Inflammatory macrophage treated with lipopolysaccharide for 4 hours (primary cell): ENCODE results near the gene KDELR1.
"Not testable (repeated sequence)": the region's sequence is repeated elsewhere in the genome, so short reads cannot be mapped to it uniquely, and the experiment has no call there.

Source experiments
- DNase-seq: peaks from one replicate; pipeline ENCODE4 v3.0.0-alpha.2; 2020

KDELR1 gene

DNA sequence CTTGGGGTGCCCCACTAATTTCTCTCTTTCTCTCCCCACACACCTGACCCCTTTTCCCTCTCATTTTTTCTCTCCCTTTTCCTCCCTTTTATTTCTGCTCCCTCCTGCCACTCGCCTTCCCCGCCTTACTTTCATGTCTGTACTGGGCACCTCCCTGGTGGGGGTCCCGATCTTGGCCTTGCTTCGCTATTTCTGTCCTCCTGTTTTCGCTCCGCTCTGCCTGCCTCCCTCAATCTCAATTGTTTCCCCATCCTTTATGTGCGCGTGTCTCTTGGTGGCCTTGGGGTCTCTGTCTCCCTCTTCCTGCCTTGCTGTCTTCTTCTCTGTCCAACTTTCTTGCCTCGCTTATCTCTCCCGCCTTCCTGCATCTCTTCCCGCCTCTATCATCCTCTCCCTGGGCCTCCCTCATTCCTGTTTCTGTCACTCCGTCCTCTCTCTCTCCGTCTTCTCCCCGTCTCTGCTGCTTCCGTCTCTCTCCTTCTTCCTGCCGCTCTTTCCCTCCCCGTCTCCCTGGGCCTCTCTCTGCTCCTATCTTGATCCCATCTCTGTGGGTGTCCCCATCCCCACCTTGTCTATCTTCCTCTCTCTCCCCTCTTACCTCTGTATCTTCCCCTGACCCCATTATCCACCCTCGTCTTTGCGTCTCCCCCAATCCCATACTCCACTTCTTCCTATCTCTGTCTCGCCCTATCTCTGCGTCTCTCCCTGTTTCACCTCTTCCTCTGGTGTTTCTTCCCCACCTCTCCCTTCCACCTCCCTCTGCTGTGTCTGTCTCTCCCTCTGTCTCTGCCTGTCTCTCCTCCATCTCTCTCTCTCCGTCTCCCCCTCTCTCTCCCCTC is 6.1 kb upstream of the KDELR1 start:
- DNase-seq = no peak

DNA sequence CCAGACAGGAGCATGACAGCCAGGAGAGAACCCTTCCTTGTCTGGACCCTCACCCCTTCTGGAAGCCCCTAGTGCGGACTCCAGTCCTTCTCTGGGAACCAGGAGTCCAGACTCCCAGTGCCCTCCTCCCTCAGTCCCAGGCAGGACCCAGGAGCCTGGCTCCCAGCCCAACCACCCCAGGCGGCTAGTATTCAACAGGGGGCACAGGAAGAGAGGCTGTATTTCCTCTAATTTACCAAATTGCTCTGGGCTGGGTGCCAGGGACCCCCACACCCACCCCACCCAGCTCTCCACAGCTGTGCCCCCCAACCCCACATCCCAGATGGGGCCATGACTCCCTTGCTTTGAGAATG is 5.4 kb upstream of the KDELR1 start:
- no peak for DNase-seq

DNA sequence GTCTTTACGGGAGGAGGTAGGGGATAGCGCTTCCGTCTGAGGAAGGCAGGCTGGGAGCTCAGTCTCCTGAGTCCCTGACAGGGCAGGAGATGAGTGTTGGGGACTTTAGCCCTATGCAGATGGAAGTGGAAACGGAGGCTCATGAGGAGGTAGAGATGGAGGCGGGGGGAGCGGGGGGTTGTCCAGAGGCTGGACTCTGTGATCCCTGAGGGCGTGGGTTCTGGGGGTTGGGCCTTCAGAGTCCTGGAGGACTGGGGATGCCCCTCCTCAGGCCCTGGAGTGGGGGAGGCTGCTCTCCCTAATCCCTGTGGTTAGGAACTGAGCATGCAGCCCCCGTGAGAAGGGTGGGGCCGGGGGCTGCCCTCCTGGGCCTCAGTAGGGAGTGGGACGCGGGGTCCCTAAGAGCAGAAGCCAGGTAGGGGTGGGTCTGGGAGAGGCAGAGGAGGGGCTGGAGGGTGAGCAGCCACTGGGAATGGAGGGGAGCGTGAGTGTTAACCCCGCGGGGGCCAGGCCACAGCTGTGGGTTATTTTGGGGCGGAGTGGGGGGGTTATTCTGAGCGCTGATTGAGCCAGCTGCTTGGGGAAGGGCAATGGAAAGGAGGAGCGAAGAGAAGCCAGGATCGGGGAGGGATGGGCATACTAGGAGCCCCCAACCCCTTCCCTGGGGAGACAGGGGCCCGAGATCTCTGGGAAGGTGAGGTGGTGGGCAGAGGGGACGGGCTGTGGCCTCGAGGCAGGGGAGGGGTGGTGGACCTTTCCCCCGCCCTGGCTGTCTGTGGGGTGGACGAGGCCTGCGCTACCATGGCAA is 4.9 kb upstream of the KDELR1 start:
- no peak for DNase-seq

DNA sequence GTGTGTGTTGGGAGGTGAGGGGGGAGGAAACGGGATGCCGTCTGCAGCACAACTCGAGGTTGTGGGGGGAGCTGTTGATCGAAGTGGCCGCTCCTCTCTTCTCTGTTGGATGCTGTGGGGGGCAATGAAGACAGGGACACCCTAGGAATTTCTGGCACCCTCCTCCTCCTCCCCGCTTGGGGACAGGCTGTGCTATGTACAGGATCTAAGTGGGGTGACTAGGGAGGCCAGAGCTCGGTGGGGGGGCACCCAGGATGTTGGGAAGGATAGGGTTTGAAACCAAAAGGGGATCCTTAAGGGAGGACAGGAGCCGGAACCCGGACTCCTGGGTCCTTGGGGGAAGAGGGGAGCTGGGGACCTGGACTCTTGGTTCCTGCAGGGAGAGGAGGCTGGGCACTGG is 4.1 kb upstream of the KDELR1 start:
- no peak for DNase-seq

DNA sequence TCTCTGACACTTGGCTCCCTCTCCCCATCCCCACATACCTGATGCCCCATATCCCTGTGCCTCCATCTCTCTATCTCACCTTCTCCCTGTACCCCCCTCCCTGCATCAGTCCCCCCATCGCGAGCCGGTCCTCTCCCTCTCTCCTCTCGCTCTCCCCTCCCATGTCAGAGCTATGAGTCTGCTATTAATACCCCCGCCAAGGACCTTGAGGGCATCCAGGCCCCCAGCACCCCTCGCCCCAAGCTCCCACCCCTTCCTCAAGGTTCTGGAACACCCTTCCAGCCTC is 3.8 kb upstream of the KDELR1 start:
- DNase-seq = no peak

DNA sequence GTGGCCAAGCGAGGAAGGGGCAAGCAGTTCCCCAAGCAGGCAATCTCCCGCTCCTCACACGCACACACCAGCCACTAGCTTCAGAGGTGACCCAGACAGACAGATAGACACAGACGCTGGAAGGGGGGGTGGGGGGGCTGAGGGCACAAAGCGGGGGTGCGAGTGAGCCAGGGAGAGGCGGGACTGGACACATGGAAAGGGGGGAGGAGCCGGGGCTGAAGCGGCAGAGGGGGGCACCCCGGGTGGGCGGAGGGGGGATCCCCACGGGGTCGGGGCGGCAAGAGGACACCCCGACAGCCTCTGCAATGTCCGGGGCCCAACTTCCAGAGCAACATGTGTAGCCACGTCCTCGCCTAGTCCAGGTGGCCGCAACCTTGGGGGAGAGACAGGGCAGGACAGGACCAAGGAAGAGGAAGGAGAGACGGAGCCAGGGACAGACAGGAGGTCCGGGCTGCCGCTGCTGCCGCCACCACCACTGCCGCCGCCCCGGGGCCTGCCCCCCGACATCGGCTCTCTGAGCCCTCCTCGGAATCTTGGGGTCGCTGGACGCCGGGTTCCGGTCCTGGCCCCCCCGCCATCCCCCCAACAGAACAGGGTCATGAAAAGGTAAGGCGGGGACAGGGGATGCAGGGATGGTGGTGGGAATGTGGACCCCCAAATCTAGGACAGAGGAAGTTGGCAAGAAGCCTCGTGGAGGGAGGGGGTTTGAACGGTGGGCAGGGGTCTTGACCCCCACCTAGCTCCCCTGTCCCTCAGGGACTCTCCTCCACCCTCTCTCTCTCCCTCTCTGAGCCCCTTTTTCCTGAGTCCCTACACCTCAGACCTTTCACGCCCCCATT is 3.2 kb upstream of the KDELR1 start:
- DNase-seq = no peak

DNA sequence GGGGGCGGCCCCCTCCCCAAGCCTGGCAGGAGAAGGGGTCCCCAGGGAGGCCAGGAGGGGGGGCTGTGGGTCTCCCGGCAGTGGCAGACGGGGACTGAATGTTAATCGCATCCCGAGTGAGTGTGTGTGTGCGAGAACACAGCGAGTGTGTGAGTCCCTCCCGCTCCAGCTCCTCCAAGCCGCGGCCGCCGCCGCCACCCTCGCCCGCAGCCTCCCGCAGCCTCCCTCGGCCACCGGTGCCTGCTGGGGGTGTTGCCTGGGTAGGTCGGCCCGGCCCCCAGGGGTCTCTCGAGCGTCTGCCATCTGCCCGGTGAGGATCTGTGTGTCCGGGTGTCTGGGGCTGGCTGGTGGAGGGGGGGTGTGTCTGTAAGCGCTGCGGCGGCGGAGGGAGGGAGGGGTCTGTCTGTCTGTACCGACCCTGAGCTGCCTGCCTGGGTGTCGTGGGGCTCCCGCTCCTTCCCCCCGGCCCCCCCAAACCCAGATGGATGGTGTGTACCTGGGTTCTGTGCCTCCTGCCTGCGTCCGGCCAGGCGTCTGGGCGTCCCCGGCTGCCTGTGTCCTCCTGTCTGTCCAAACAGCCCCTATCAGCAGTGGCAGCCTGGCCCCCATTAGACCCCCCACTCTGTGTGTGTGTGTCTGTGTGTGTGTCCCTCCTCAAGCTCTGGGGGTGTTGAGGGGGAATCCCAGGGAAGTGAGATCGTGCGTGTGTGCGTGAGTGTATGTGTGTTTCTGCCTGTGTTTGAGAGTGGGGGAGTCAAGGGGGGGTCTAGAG is 2.4 kb upstream of the KDELR1 start, which contains the start of gene GRIN2D:
GRIN2D (plus strand) TSS at position 110 of the 772 bp plus-strand sequence. CDS start 4,725 bp downstream, outside the sequence.
- no peak for DNase-seq

DNA sequence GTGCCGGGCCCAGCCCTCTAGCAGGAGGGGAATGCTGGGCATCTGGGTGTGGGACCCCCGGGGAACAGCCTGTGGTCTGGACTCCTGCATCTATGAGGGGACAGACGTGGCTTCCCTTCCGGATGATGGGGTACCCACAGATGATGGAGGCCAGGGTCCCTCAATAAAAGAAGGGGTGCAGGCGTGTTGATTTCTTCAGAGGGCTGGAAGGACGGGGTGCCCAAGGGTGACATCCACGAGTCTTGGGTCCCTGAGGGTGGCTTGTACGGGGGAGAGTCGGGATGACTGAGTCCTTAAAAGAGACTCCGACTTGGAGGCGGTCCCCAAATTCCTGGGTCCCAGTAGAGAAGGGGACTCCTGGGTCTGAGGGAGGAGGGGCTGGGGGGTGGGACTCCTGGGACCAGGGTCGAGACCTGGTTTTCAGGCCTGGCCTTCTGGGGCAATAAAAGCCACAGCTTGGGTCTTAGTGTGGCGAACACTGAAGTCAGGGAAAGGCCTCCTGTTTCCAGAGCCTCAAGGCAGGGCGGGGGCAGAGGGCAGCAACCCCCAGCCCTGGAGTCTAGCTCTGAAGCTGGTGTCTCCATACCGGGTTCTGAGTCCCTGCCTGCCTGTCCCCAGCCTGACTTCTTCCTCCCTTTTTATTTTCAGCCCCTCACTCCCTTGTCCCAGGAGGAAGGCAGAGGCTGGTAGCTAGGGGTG is 1.7 kb upstream of the KDELR1 start:
- DNase-seq = no peak

DNA sequence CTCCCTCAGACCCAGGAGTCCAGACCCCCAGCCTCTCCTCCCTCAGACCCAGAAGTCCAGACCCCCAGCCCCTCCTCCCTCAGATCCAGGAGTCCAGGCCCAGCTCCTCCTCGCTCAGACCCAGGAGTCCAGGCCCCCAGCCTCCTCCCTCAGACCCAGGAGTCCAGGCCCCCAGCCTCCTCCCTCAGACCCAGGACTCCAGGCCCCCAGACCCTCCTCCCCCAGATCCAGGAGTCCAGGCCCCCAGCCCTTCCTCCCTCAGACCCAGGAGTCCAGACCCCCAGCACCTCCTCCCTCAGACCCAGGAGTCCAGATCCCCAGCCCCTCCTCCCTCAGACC is 624 bp upstream of the KDELR1 start:
- DNase-seq = not testable (repeated sequence)

DNA sequence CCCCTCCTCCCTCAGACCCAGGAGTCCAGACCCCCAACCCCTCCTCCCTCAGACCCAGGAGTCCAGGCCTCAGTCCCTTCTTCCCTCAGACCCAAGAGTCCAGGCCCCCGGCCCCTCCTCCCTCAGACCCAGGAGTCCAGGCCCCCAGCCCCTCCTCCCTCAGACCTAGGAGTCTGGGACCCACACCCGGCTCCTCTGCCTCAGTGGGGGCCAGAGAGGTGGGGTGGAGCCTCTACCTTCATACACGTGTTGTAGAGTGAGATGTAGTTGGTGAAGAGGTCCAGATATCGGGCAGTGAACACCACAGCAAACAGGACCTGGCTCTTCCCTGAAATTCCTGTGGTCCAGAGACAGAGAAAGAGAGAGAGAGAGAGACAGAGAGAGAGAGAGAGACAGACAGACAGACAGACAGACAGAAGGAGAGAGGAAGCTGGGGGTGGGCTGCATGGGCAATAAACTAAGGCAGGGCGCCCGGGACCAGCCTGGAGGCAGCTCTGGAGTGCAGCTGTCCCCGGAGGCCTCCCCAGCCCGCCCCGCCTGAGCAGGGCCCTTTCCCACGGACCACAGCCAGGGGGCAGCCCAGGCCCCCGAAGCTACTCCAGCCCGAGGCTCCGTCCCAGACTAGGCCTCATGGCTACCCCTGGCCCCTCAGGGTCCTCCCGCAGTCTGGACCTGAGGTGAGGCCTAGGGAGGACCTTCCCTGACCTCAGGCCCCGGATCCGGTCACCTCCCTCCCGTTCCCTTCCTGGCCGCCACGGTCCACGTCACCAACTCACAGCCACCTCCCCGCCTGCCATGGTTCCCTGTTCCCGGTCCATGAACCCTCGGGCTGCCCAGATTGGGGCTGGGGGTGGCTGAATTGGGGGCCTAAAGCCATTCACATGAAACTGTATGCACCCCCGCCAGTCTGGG is 907 bp downstream of the KDELR1 start:
- DNase-seq = peak; percentile 62

DNA sequence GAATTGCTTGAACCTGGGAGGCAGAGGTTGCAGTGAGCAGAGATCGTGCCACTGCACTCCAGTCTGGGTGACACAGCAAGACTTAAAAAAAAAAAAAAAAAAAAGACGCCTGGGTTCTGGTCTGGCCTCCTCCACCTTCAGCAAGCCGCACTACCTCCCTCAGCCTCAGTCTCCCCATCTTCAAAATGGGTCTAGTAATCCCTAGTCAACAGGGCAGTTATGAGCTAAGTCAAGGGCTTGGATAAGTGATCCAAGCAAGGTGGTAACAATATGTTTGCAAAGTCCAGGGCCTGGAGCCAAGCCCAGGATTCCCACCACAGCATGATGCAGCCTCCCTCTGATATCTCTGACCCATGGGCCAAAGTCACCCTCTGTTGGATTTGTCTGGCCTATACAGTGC is 4.4 kb downstream of the KDELR1 start:
- no peak for DNase-seq

DNA sequence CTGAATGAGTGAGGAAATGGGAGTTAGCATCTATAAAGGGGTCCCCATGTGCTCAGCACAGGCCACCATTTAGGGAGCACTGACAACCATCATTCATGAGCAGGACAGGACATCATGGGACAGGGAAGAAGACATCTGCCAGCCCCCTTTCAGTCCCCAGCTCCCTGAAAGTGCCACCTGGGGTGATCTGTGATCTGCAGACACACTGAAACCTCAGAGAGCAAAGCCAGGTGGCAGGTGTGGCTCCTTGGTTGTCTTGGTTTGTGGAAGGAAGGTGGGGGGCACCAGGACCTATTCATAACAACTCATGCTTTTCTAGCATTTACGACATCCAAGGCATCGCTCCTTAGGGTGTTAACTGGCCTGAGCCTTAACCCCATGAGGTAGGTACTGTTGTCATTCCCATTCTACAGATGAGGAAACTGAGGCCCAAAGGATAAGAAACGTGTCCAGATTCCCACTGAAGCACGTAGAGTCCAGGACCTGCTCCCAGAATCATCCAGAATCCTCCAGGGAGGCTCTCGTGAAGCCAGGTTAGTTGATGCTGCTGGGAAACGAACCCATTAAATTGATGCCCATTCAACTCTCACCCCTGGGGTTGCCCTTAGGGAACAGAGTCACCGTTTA is 5.8 kb downstream of the KDELR1 start:
- DNase-seq = no peak

DNA sequence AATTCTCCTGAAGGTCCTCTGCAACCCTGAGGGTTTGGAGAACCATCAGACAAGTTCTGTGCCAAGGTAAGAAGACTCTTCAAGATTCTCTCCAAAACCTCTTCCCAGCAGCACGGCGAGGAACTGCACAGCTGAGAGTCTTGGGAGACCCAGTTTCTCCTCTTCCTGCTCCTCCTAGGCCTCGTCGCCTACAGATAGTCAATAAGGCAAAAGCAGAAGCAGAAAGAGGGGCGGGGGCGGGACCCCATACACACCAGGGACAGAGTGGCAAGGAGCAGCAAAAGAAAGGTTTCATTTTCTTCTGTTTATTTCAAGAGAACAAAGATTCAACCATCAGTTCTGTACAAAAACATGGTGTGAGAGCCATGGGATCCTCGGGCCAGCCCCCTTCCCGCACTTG is 9.1 kb downstream of the KDELR1 start:
- peak; percentile 37 for DNase-seq

DNA sequence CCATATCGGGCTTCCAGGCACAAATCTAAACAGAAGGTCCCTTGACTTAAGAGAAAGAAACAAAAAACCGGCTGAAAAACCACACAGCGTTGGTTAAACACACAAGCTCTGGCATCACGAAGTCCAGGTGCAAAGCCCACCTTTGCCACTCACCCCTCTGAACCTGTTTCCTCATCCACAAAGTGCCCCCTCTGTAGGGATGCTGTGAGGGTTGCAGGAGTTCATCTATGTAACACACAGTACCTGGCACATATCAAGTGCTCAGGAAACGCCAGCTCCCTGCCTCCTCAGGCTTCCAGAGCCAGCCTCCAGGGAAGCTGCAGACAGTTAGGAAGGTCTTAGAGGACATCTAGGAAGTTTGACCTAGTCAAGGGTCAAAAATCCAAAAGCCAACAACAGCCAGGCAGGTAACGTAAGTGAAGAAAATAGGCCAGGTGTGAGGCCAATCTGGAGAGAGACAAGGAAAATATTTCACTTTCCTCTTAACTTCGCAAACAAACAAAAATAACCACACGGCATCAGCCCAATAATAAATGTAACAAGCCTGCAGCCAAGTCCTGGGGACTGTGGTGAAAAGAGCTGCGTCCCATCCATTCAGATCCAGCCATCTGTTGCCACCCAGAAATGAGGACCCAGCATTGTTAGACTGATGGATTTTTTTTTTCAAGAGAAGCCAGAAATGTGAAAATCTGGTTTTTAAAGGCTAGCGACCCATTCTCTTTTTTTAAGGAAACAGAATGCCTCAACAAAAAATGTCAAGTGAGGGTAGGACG is 10.0 kb downstream of the KDELR1 start:
- no peak for DNase-seq

DNA sequence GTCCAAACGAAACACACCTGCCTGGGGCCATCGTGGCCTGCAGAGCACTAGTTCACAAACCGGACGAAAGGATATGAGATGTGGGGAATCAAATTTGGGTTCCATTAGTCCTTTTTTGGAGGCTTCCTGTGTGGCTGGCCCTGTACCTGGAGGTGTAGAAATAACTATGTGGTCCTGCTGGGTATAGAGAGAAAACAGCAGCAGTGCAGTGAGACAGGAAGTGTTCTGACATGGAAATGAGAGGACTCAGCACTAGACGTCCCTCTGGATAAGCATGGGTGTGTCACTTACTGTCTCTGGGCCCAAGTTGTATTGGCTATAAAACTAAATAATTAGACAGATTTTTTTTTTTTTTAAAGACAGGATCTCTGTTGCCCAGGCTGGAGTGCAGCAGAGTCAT is 12.3 kb downstream of the KDELR1 start:
- no peak for DNase-seq

DNA sequence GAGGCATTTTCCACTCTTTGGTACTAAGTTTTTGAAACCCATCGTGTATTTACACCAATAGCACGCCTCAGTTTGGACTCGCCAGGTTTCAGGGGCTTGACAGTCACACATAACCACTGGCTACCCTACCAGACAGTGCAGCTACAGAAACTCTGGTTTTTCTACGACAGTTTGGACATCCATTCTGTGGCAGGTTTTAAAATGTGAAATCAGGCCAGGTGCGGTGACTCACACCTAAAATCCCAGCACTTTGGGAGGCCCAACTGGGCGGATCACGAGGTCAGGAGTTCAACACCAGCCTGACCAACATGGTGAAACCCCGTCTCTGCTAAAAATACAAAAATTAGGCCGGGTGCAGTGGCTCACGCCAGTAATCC is 13.2 kb downstream of the KDELR1 start:
- no peak for DNase-seq

DNA sequence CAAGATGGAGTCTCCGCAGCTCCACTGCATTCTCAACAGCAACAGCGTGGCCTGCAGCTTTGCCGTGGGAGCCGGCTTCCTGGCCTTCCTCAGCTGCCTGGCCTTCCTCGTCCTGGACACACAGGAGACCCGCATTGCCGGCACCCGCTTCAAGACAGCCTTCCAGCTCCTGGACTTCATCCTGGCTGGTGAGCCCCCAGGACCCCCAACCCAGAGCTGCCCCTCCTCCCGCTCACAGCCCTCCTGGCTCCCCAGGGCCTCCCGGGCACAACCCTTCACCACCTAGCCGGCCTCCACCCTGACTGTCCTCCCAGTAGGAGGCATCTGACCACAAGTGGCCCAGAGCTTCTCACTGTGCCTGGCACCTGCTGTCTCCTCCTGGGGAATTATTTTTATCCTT is 17.8 kb downstream of the KDELR1 start:
- DNase-seq = no peak

DNA sequence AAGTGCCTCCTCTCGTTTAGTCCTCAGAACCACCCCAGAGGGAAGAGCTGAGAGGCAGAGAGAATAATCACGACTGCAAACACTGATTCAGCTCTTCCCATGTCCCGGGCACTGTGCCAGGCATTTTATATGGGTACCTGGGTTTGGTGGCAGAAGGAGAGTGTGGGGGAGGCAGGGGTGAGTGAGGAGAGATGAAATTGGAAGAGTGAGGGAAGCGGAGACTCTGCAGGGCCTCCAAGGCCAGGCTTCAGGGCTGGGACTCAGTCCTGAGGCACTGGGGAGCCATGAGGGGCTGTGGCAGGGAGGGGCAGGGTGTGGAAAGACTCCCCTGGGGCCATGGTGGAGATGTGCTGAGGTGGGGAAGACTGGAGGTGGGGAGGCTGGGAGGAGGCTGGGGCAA is 18.4 kb downstream of the KDELR1 start:
- DNase-seq = no peak

DNA sequence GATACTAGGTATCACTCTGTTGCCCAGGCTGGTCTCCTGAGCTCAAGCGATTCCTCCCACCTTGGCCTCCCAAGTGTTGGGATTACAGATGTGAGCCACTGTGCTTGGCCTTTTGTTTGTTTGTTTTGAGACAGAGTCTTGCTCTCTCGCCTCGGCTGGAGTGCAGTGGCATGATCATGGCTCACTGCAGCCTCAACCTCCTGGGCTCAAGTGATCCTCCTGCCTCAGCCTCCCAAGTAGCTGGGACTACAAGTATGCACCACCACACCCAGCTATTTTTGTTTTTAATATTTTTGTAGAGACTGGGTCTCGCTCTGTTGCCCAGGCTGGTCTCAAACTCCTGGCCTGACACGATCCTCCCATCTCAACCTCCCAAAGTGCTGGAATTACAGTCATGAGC is 19.6 kb downstream of the KDELR1 start:
- not testable (repeated sequence) for DNase-seq

DNA sequence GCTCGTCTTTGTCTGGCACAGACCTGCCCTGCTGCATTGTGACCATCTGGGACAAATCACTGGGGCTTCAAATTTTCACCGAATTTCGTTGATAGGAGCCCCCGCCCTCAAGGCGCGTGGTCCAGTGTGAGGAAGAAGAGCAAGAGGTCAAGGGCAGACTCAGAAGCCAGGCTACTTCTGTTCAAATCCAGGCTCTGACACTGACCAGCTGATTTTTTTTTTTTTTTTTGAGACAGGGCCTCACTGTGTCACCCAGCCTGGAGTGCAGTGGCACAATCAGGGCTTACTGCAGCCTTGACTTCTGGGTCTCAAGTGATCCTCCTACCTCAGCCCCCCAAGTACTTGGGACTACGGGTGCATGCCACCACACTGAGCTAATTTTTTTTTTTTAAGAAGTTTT is 20.0 kb downstream of the KDELR1 start:
- DNase-seq = no peak
